ENCODE data around the gene RPS6KB1.

The RPS6KB1 gene

DNA sequence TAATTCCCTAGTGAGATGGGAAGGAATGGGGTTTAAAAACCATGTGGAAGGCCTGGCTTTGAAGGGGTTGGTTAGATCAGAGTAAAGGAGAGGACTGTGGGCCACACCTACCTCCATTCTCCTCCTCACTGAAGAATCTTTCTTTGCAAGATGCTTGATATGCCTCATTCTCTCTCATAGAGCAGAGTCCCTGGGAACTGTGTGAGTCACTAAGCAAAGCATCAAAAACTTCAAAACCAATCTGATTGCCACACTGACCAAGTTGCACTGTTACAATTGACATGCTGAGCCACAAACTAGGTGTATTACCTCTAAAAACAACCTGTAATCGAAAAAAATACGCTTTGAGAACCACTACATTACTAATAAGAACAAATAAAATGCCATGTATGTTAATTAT is 2.2 kb upstream of the RPS6KB1 start:
- no peak for TF ChIP-seq CTCF (IDR thresholded peaks at IDR 0.05; ENCODE audit: borderline replicate concordance, control extremely low read depth, extremely low read depth, insufficient read depth, missing control alignments)
- in situ Hi-C loops (cut with MboI; ENCODE audit: low sequenced_read_pairs, unreplicated experiment) = no loop called here
- no peak for DNase-seq (ENCODE audit: low spot score)

DNA sequence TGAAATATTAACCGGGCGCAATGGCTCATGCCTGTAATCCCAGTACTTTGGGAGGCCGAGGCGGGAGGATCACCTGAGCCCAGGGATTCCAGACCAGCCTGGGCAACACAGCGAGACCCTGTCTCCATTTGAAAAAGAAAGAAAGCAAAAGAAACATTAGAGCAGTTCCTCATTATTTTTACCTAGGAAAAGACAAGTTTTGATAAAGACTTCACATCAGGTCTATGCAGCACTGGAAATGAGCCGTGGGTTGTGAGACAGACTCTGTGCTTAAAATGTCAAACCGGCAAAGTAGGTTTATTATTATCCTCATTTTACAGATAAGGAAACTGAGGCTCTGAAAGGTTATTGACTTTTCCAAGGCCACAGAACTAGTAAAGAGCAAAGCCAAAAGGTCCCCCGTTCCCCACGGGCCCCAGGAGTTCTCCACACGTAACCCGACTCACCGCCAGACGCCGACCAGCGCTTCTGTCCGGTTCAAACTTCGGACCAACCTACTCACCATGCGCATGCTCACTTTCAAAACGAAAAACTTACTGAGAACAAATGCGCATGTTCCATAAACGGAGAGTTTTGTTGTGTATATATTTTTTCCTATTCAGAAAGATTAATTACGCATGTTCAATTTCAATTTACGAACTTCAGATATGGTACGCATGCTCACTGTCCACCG is 534 bp upstream of the RPS6KB1 start:
- no peak for TF ChIP-seq CTCF (IDR thresholded peaks at IDR 0.05; ENCODE audit: borderline replicate concordance, control extremely low read depth, extremely low read depth, insufficient read depth, missing control alignments)
- DNase-seq (ENCODE audit: low spot score) = no peak
- in situ Hi-C loops (cut with MboI; ENCODE audit: low sequenced_read_pairs, unreplicated experiment) = no loop called here

GRCh38 chr17:59893676-59894100 is 767 bp downstream of the RPS6KB1 start:
- TF ChIP-seq CTCF (IDR thresholded peaks at IDR 0.05; ENCODE audit: borderline replicate concordance, control extremely low read depth, extremely low read depth, insufficient read depth, missing control alignments) = no peak
- in situ Hi-C loops (cut with MboI; ENCODE audit: low sequenced_read_pairs, unreplicated experiment) = no loop called here
- no peak for DNase-seq (ENCODE audit: low spot score)

DNA sequence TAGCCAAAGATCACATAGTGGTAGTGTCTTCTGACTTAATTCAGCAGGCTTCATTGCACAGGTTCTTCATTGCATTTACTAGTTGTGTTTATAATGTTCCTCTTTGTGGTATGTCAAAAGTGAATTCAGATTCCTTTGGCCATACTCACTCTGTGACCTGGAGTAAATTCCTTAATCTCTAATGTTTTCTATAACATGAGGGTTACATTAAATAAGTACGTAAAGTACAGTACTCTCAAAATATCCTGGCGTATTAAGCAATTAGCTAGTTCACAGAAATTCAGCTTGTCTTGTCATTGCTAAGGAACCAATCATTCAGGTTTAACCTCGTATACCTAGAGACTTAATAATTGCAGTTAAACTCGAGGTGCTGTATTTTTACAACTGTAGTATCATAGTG is 4.2 kb downstream of the RPS6KB1 start:
- in situ Hi-C loops (cut with MboI; ENCODE audit: low sequenced_read_pairs, unreplicated experiment) = no loop called here
- no peak for TF ChIP-seq CTCF (IDR thresholded peaks at IDR 0.05; ENCODE audit: borderline replicate concordance, control extremely low read depth, extremely low read depth, insufficient read depth, missing control alignments)
- DNase-seq (ENCODE audit: low spot score) = no peak

- in situ Hi-C loops (cut with MboI; ENCODE audit: low sequenced_read_pairs, unreplicated experiment) = no loop called here
- DNase-seq (ENCODE audit: low spot score) = no peak
- TF ChIP-seq CTCF (IDR thresholded peaks at IDR 0.05; ENCODE audit: borderline replicate concordance, control extremely low read depth, extremely low read depth, insufficient read depth, missing control alignments) = no peak
These were observed 6.2 kb downstream of the RPS6KB1 start for GRCh38 chr17:59899099-59899498.

- DNase-seq (ENCODE audit: low spot score) = no peak
- in situ Hi-C loops (cut with MboI; ENCODE audit: low sequenced_read_pairs, unreplicated experiment) = loop anchor here (10.0 kb wide), 1 partner anchor 143 kb away; no protein-coding TSS in a partner anchor
- TF ChIP-seq CTCF (IDR thresholded peaks at IDR 0.05; ENCODE audit: borderline replicate concordance, control extremely low read depth, extremely low read depth, insufficient read depth, missing control alignments) = no peak
These were observed 8.7 kb downstream of the RPS6KB1 start for GRCh38 chr17:59901604-59902003.
